ENCODE measurements around the gene RNF151. TPM values are rescaled to one million over a fixed set of nuclear protein-coding genes. Genes with fewer than 3 reads are reported as not detected.
A peak's percentile ranks its signal among the peaks of the same experiment; 100 is the strongest.

Gene RNF151
- total RNA-seq, 1 experiment from 2014 or later: not detected

GRCh38 chr16:2015947-2016208, 49.2 kb downstream of the RNF151 start:
- no peak for DNase-seq (ENCODE audit: low read depth, low spot score)
- Histone ChIP-seq H3K4me3 (ENCODE audit: low read depth in 2 of 2, low read length in 2 of 2) (no peak overlapping the region), H3K36me3 (ENCODE audit: control insufficient read depth, insufficient read depth, low read length) (no peaks in the 10 kb centered on the region; the same call in 1 of the 2 replicates), H3K27ac (ENCODE audit: low read length) (no peak overlapping the region), H3K9me3 (ENCODE audit: control insufficient read depth, insufficient read depth, low read depth, low read length) (no peaks in the 10 kb centered on the region), H3K27me3 (ENCODE audit: control insufficient read depth, insufficient read depth, low read length) (no peaks in the 10 kb centered on the region), H3K4me1 (ENCODE audit: control insufficient read depth, insufficient read depth, low read length) (peaks cover 3% of the 10 kb centered on the region; the same call in 1 of the 2 replicates)
- TF ChIP-seq REST (IDR thresholded peaks at IDR 0.05; ENCODE audit: insufficient read depth in 1 of 2, low read depth in 2 of 2, low read length in 1 of 2): no peak
- TF ChIP-seq POLR2AphosphoS5 (IDR thresholded peaks at IDR 0.05; ENCODE audit: low read depth, low read length): no peak
- no peak for TF ChIP-seq SIN3A (IDR thresholded peaks at IDR 0.05; ENCODE audit: borderline replicate concordance, insufficient read depth, low read depth, low read length)
- TF ChIP-seq TCF7L2 (IDR thresholded peaks at IDR 0.05; ENCODE audit: low read depth, low read length): no peak
- no peak for TF ChIP-seq CTCF (IDR thresholded peaks at IDR 0.05)
- in situ Hi-C loops (cut with HindIII; ENCODE audit: low pct_unique_long_range_greater_than_20kb, low sequenced_read_pairs) (no loop called here), intact Hi-C loops (cut with micrococcal nuclease; ENCODE audit: unreplicated experiment) (no loop called here)
- ChIA-PET POLR2A (no interaction called here), CTCF (no interaction called here)
- BruUV-seq (replicated peaks): no TSS peak
- ATAC-seq: no peak

DNA sequence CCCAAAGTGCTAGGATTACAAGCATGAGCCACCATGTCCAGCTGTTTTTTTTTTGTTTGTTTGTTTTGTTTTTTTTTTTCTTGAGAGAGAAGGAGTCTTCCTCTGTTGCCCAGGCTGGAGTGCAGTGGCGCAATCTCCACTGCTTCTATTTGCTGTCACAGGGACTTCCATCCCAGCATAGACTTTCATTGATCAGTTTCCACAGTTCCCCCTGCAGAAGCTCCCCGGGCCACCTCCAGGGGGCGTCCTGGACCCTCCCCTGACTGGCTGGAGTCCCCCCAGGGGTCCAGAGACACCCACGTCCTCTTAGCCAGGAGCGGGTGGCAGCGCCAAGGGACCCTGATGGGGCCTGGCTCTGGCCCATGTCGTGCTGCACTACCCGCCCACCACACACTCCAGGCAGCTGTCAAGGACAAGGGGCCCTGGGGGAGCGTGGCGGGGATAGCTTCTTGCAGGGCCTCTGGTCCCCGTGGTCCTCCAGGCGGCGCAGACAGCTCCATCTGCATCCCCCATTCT, 49.8 kb downstream of the RNF151 start:
- TF ChIP-seq TCF7L2 (IDR thresholded peaks at IDR 0.05; ENCODE audit: low read depth, low read length) (no peak), CTCF (IDR thresholded peaks at IDR 0.05) (peak; percentile 44)
- no peak overlapping the region for H3K4me3 ChIP-seq (ENCODE audit: low read depth in 2 of 2, low read length in 2 of 2)
- no peaks in the 10 kb centered on the region for H3K9me3 ChIP-seq (ENCODE audit: control insufficient read depth, insufficient read depth, low read depth, low read length)
- no peak for ATAC-seq
- peaks cover 3% of the 10 kb centered on the region; the same call in 1 of the 2 replicates for H3K4me1 ChIP-seq (ENCODE audit: control insufficient read depth, insufficient read depth, low read length)
- in situ Hi-C loops (cut with HindIII; ENCODE audit: low pct_unique_long_range_greater_than_20kb, low sequenced_read_pairs): no loop called here
- ChIA-PET POLR2A (interaction anchor here (0.5 kb wide), 1 partner anchor 140 kb away, joined by 3 read pairs; no protein-coding TSS in a partner anchor), CTCF (no interaction called here)
- H3K27ac ChIP-seq (ENCODE audit: low read length): no peak overlapping the region
- H3K36me3 ChIP-seq (ENCODE audit: control insufficient read depth, insufficient read depth, low read length): no peaks in the 10 kb centered on the region; the same call in 1 of the 2 replicates
- DNase-seq (ENCODE audit: low read depth, low spot score): no peak
- BruUV-seq (replicated peaks): no TSS peak
- intact Hi-C loops (cut with micrococcal nuclease; ENCODE audit: unreplicated experiment): no loop called here
- H3K27me3 ChIP-seq (ENCODE audit: control insufficient read depth, insufficient read depth, low read length): no peaks in the 10 kb centered on the region

Other genes starting within 250 kb of the RNF151 start
- gene NME3, start 195.3 kb upstream of the RNF151 start, total RNA-seq (2021; ENCODE audit: unreplicated experiment): 117 TPM
- gene EME2, start 194.0 kb upstream of the RNF151 start, total RNA-seq (2021; ENCODE audit: unreplicated experiment): 53.4 TPM
- gene MRPS34, start 193.7 kb upstream of the RNF151 start, total RNA-seq (2021; ENCODE audit: unreplicated experiment): 187 TPM
- 23.0 TPM for gene SPSB3, start 184.3 kb upstream of the RNF151 start, total RNA-seq (2021; ENCODE audit: unreplicated experiment)
- gene NUBP2, start 183.9 kb upstream of the RNF151 start, total RNA-seq (2021; ENCODE audit: unreplicated experiment): 85.8 TPM
- 0.10 TPM for gene IGFALS, start 173.2 kb upstream of the RNF151 start, total RNA-seq (2021; ENCODE audit: unreplicated experiment)
- 58.9 TPM for gene HAGH, start 140.0 kb upstream of the RNF151 start, total RNA-seq (2021; ENCODE audit: unreplicated experiment)
- 34.6 TPM for gene FAHD1, start 139.7 kb upstream of the RNF151 start, total RNA-seq (2021; ENCODE audit: unreplicated experiment)
- not detected for gene MEIOB, start 94.7 kb upstream of the RNF151 start, total RNA-seq (2021; ENCODE audit: unreplicated experiment)
- gene HS3ST6, start 48.4 kb upstream of the RNF151 start, total RNA-seq (2021; ENCODE audit: unreplicated experiment): 3.3 TPM
- gene MSRB1, start 23.7 kb upstream of the RNF151 start, total RNA-seq (2021; ENCODE audit: unreplicated experiment): 25.3 TPM
- gene RPL3L, start 12.2 kb upstream of the RNF151 start, total RNA-seq (2021; ENCODE audit: unreplicated experiment): 0.26 TPM
- 287 TPM for gene NDUFB10, start 7.3 kb upstream of the RNF151 start, total RNA-seq (2021; ENCODE audit: unreplicated experiment)
- 2,794 TPM for gene RPS2, start 2.0 kb upstream of the RNF151 start, total RNA-seq (2021; ENCODE audit: unreplicated experiment)
- 42.4 TPM for gene TBL3, start 5.2 kb downstream of the RNF151 start, total RNA-seq (2021; ENCODE audit: unreplicated experiment)
- 4.0 TPM for gene NOXO1, start 14.6 kb downstream of the RNF151 start, total RNA-seq (2021; ENCODE audit: unreplicated experiment)
- gene GFER, start 17.3 kb downstream of the RNF151 start, total RNA-seq (2021; ENCODE audit: unreplicated experiment): 49.2 TPM
- gene SYNGR3, start 23.1 kb downstream of the RNF151 start, total RNA-seq (2021; ENCODE audit: unreplicated experiment): 15.2 TPM
- 85.7 TPM for gene ZNF598, start 43.0 kb downstream of the RNF151 start, total RNA-seq (2021; ENCODE audit: unreplicated experiment)
- gene NPW, start 52.9 kb downstream of the RNF151 start, total RNA-seq (2021; ENCODE audit: unreplicated experiment): 15.3 TPM
- 174 TPM for gene NHERF2, start 60.0 kb downstream of the RNF151 start, total RNA-seq (2021; ENCODE audit: unreplicated experiment)
- gene NTHL1, start 81.0 kb downstream of the RNF151 start, total RNA-seq (2021; ENCODE audit: unreplicated experiment): 39.8 TPM
- 115 TPM for gene TSC2, start 81.1 kb downstream of the RNF151 start, total RNA-seq (2021; ENCODE audit: unreplicated experiment)
- gene PKD1, start 169.0 kb downstream of the RNF151 start, total RNA-seq (2021; ENCODE audit: unreplicated experiment): 279 TPM
- gene RAB26, start 181.8 kb downstream of the RNF151 start, total RNA-seq (2021; ENCODE audit: unreplicated experiment): 92.2 TPM
- 108 TPM for gene TRAF7, start 188.9 kb downstream of the RNF151 start, total RNA-seq (2021; ENCODE audit: unreplicated experiment)
- gene CASKIN1, start 229.7 kb downstream of the RNF151 start, total RNA-seq (2021; ENCODE audit: unreplicated experiment): 4.5 TPM
- gene MLST8, start 238.6 kb downstream of the RNF151 start, total RNA-seq (2021; ENCODE audit: unreplicated experiment): 91.1 TPM
- 8.7 TPM for gene BRICD5, start 244.0 kb downstream of the RNF151 start, total RNA-seq (2021; ENCODE audit: unreplicated experiment)
- 48.7 TPM for gene PGP, start 248.0 kb downstream of the RNF151 start, total RNA-seq (2021; ENCODE audit: unreplicated experiment)

Data from Panc1 (cell line).